ENCODE results near the gene R3HDML.
"Not testable (repeated sequence)": the region's sequence is repeated elsewhere in the genome, so short reads cannot be mapped to it uniquely, and the experiment has no call there.

R3HDML gene

DNA sequence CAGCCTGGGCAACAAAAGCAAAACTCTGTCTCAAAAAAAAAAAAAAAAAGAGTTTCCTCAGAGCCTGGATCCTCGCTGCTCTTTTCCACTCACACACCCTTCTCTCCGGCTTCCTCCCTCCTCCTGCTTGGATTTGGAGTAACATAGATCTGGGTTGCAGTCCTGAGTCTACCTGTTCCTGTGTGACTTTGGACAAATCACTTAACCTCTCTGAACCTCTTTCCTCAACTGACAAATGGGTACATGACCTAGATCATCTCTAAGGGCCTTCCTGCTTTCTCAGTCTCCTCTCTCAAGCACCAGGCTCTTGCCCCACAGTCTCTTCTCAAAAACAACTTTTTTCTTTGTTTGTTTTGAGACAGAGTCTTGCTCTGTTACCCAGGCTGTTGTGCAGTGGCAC lies 5.6 kb upstream of the R3HDML start:
- no peak for DNase-seq

DNA sequence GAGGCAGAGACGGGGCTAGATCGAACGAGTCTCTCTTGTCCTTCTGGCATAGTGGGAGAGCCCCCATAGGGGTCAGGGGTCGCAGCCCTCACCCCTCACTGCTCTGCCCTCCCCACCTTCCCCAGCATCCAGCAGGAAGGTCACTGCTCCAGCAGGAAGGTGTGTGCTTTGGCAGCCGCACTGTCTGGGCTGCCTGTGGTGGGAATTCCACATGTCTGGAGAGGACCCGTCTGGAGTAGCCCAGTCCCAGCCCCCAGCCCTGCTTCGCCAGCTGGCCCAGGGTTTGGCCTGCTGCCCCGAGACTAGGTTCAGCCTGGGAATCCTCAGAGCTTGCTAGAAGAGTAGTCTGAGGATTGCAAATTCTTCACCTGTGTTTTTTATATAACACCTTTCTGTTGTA lies 2.5 kb upstream of the R3HDML start:
- no peak for DNase-seq

DNA sequence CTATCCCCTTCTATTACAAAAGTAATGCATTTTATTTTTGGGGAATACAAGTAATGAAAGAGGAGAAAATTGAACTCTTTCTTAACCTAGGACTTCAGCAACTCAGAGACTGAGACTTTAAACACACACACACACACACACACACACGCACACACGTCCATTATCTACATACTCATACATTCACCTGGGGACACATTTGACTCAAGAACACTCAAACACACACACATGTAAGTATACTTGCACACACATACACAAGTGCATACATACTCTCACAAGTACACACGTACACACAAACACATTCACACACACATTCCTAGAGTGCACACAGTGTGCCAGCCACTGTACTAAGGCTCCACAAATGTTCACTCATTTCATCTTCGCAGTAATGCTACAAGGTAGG lies 2.1 kb upstream of the R3HDML start:
- DNase-seq, result no peak

DNA sequence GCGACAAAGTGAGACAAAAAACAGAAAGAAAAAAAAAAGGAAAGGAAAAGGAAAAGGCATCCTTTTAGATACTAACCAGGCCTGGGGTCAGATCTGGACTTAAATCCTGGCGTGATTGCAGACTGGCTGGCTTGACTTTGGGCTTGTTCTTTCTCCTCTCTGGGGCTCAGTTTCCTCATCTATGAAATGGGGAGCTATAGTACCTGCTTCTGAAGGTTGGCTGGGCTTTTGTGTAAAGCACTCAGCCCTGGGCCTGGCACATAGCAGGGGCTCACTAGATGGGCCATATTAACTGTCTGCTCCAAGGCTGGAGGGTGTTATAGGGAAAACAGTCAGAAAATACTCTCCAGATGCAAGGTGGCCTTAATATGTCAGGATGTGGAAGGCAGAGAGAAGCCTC lies 1.2 kb upstream of the R3HDML start:
- DNase-seq, result no peak

DNA sequence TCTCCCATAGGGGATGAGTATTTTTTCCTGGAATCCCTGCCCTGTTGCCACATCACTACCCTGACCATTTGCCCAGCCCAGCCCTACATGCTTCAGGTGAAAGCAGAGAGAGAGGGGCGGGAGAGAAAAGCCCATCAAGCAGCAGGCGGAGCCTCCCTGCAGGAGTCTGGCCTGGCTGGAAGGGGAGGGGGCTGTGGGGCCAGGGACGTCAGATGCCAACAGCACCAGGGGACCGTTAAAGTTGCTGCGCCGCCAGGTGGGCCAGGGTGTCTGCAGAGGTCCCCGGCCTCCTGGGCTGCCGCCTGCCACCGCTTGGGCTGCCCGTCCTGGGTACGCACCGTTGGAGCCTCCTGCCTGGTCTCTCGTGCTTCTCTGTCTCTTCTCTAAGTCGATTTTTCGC lies 757 bp upstream of the R3HDML start:
- DNase-seq, result no peak

DNA sequence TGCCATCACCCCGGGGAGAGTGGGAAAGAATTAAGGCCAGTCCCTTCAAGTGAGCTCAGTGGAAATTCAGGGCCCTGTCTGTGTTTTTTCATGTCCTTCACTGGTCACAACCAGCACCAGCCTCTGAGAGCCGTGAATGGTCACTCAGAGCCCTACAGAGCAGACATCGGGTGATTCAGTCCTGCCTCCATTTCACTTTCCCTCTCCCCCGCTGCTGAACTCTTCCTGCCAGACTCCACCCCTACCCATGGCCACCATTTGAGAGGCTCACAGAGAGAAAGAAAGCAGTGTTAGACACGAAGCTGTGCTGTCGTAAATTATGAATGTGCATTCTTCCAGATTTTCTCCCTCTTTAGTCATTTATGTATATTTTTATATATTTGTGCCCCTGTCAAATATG lies 5.4 kb downstream of the R3HDML start:
- DNase-seq, result no peak

DNA sequence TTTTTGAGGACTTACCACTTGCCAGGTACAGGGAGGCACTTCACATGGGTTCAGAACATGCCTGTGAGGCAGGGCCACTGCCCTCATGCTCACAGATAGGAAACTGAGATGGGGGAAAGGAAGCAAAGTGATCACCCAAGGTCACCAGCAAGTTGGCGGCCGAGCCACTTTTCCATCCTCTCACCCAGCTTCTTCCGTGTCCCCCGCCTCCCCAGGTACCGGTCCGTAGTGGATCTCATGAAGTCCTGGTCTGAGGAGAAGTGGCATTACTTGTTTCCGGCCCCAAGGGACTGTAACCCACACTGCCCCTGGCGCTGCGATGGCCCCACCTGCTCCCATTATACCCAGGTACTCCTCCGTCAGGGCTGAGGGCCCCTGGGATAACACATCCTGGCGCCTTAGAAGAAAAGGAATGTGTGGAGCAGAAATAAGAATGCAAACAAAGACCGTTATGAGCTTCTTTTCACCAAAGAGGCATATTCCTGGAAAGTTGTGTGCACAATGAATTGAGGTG lies 6.4 kb downstream of the R3HDML start:
- no peak for DNase-seq

DNA sequence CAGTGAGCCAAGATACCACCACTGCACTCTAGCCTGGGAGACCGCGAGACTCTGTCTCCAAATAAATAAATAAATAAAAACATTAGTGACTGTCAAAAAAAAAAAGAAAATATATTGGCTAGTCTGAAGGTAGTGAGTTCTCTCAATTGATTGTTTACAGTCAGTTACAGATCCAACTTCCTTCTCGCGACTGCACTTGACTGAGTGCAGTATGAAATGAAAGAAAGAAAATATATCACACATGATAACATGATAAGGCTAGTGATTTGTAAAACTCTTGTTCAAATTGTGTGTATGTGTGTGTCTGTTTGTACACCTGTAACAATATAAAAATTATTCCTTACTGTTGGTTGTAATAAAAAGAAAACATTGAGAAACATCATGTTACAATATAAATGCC lies 7.9 kb downstream of the R3HDML start:
- DNase-seq, result no peak

DNA sequence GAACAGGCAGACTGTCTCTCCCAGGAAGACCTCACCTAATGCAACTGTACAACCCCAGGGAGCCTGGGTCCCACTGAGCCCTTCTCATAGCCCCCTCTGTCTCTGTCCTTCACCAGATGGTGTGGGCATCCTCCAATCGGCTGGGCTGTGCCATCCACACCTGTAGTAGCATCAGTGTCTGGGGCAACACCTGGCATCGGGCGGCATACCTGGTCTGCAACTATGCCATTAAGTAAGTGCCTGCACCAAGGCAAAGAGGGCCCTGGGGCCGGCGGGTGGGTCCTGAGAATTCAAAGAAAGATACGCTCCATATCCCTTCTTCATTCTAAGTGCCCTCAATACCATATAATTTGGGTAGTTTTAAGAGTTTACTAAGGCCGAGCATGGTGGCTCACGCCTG lies 8.3 kb downstream of the R3HDML start:
- DNase-seq, result no peak

DNA sequence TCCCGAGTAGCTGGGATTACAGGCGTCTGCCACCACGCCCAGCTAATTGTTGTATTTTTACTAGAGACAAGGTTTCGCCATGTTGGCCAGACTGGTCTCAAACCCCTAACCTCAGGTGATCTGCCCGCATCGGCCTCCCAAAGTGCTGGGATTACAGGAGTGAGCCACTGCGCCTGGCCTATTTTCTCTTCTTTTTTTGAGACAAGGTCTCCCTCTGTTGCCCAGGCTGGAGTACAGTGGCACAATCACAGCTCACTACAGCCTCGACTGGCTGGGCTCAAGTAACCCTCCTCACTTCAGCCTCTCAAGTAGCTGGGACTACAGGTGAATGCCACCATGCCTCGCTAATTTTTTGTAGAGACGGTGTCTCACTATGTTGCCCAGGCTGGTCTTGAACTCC lies 9.1 kb downstream of the R3HDML start:
- DNase-seq, result not testable (repeated sequence)

DNA sequence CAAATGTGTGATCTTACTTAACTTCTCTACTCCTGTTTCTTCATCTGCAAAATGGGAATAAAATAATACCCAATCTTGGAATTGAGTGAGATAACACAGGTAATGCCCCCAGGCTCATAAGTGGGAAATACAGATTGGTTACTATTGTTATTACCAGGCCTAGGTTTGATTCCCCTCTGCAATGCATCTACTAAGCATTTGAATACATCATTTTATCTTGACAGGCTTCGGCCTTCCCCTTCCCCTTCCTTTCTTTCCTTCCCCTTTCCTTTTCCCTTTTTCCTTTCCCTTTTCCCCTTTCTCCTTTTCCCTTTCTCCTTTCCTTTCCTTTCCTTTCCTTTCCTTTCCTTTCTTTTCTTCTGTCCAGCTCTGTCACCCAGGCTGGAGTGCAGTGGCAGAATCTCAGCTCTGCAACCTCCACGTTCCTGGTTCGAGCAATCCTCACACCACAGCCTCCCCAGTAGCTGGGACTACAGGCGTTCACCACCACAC lies 11.4 kb downstream of the R3HDML start:
- DNase-seq, result no peak

DNA sequence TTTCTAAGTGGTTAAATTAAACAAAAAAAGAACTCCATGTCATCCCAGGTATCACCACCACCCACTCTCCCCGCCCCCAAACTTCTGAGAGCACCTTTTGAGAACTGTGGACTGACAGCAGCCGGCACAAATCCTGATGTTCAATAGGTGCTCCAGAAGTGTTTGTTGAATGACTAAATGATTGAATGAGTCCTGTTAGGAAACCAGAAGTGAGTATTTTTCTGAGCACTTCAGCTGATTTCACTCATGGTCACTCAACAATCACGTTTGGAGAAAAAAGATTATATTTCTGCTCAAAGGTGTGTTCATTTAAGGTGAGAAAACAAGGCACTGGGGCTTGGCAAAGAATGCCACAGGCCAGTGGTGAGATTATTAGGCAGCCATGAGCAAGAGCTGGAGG lies 12.5 kb downstream of the R3HDML start:
- DNase-seq, result no peak

DNA sequence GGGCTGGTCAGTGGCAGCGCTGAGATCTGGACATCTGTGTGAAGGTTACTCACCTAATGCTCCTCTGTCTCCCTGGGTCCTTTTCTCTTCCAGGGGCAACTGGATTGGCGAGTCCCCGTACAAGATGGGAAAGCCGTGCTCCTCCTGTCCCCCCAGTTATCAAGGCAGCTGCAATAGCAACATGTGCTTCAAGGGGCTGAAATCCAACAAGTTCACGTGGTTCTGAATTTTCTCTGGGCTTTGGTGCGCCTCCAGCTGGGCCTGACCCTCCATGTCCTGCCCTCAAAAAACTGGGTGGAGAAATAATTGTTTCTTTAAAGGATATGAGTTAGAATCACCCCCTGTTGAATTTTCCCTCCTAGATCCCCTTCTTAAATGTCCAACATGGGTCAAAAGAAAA lies 13.7 kb downstream of the R3HDML start:
- no peak for DNase-seq

DNA sequence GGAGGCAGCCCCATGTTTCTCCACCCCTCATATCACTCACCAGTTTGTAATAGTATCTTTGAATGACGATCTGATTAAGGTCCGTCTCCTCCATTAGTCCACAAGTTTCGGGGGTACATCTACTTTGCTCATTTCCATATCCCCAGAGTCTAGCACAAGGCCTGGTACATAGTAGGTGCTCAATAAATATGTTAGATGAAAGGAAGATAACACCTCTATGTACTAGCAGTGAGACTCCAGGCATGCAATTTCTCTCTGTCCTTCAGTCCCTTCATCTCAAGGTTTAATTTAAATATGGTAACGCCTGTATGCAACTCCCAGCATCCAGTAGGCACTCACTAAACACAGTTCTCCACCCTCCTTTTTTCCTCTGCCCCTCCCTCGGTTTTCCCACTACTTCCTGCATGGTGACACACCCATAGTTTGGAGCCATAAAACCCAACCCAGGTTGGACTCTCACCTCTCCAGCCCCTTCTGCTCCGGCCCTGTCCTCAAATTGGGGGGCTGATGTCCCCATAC lies 18.2 kb downstream of the R3HDML start:
- DNase-seq, result no peak

DNA sequence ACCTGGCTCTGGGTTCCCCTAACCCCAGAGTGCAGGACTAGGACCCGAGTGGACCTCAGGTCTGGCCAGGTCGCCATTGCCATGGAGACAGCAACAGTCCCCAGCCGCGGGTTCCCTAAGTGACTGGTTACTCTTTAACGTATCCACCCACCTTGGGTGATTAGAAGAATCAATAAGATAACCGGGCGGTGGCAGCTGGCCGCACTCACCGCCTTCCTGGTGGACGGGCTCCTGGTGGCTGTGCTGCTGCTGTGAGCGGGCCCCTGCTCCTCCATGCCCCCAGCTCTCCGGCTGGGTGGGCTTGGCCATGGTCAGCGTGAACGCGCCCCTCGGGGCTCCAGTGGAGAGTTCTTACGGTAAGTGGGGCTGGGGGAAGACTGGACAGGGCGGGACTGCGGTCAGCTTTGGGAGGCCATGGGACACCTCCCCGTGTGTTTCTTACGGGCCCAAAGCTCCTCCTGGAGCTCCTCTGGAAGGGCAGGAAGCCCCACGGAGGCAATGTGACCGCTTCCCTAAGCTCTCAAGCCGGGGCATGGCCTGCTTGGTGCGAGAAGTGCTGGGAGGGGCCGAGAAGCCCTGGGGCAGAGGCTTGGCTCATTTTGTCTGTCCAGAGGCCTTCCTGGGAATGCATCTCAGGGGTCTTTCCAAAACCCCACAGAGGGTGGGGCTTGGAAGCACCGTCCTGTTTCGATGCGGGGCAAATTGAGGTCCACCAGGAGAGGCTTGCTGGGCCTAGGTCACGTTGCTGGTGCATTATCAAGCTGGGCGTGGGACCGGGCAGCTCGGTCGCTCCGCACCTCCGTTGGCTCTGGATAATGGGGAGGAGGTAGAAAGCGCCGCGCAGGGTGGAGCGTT lies 18.9 kb downstream of the R3HDML start, which contains the start of gene HNF4A:
TSS of gene HNF4A (plus strand) at position 202 of the 855 bp plus-strand sequence. CDS start at position 308, 106 bp downstream.
- no peak for DNase-seq

DNA sequence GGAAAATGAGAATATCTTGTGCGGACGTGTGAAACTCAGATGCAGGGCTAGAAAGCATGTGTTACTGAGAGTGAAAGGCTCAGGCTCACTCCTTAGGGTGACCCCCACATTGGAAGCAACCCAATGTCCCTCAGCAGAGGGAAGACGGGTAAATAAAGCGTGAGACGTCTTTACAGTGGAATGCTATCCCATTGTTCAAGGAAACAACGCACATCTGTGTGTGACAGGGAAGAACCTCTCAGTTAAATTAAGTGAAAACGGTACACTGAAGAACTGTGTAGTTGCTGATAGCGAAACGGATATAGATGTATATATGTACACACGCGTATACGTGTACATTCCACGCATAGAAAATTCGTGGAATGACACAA lies 19.5 kb downstream of the R3HDML start:
- DNase-seq, result no peak

DNA sequence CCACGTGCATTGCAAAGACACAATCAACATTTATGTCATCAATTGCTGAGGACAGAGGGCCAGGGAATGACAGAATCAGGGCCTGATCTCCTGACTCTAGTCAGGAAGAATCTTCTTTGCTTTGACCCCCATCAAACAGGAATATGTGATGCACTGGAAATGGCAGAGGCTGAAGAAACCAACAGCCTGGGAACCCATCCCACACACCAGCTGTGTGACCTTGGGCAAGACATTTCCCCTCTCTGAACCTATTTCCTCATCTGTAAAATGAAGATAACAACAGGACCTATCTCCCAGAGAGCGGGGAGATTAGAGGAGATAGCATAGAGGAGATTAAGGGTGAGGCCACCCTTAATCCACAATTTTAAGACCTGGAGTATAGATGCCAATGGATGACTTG lies 20.2 kb downstream of the R3HDML start:
- DNase-seq, result no peak

DNA sequence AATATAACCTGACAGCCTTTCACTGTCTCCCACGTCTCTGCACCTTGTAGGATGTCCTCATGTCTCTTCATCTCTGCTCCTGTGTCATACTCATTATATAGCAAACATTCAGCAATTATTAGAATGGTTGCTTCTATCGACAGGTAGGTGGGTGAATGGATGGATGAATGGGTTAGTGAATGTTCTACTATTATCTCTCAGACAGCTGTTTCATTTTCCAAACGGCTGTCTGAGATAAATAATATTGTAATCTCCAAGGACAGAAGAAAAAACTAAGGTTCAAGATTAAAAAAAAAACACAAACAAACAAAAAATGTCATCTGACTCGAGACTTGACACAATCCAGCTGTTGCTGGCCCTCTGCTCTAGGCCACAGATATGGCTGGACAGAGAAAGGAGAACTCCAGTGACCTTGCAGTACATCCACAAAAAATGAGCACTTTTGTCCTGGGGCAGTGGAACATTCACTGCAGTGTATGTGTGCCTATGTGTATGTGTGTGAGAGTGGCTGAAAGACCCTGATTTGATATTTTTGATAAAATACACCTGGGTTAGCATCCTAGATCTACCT lies 20.8 kb downstream of the R3HDML start:
- DNase-seq, result no peak

DNA sequence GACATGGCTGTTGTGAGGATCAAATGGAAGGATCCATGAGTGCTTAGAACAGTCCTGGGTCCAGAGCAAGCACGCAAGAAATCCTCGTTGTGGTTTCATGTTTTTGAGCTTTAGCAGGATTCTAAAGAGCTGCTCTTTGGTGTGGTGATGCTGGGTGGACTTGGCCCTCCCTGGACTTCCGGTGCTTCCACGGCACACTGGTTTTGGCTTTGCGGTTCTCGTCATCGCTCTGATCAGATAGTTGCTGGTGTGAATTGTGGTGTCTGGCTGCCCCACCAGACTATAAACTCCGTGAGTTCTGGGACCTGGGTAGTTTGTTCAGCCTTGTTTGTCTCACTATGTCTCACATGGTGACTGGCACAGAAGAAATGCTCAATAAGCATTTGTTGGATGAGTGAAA lies 21.9 kb downstream of the R3HDML start:
- no peak for DNase-seq

DNA sequence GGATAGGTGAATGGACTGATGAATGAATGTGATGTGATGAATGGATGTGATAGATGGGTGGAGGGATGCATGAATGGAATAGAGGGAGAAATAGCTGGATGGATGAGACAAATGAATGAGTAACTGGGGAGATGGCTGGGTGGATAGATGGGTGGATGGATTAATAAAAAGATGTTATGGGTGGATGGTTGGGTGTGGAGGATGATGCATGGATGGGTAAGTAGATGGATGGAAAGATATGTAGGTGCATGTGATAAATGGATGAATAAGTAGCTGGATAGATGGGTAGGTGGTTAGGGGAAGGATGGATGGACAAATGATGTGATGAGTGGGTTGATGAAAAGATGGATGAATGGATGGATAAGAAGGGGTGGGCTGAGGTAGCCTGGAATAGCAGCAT lies 23.4 kb downstream of the R3HDML start:
- DNase-seq, result no peak

DNA sequence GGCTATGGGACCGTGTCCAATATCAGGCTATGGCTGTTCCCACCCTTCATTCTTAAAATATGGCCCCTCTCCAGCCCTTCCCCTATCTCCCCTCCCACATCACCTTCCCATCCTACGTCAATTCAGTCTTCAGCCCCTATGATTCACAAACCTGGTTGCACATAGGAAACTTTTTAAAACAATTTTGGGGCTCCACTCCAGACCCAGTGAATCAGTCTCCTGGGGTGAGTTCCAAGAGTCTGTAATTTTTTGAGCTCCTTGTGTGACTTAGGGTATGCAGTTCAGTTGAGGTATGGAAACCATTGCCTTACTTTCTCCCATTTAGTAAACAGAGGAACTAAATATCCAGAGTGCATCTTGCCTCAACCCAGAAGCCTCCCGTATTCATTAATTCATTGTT lies 24.2 kb downstream of the R3HDML start:
- no peak for DNase-seq

DNA sequence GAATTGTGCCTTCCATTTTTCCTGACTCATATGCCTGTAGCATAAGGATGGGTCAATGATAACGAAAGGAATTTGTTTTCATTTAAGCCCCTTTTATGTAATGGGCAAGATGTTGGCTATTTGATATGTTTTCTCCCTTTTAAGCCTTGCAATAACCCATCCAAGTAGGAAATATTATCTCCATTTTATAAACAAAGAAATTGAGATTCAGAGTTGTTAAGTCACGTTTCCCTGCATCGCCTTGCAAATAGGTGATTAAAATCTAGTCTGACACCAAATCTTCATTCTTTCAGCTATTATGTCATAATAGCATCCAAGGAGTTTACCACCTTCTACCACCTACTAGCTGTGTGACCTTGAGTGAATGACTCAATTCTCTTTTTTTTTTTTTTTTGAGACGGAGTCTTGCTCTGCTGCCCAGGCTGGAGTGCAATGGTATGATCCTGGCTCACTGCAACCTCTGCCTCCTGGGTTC lies 25.7 kb downstream of the R3HDML start:
- DNase-seq, result no peak

DNA sequence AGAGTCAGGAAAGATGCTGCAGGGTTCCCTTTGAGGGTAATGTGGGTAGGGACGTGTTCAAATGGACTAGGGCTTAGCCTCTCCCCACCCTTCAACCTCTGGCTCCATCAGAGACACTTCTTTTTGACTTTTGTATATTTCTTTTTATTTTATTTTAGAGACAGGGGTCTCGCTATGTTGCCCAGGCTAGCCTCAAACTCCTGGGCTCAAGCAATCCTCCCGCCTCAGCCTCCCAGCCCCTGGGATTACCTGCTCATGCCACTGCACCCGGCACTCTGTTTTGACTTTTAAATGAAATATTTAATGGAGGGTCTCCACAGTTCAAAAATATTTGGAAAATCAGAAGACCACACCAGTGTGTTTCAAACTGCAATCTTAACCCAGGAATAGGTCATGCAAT lies 27.2 kb downstream of the R3HDML start:
- no peak for DNase-seq

DNA sequence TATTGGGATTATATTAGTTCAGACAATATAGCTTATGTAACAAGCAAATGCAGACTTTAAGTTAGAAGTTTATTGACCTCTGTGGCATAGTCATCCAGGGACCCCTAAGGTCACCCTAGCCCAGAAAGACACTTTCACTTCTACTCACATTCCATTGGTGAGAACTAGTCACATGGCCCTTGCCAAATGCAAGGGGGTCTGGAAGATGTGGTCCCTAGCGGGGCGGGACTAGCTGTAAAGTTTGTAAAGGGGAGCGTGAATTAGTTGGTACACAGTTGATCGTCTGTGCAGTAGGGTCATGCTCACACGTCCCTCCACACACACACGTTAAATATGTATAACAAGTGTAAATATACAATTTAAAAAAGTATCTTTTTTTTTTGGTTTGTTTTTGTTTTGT lies 27.9 kb downstream of the R3HDML start:
- DNase-seq, result no peak
